OCI-LY7 (cell line): Measurements from ENCODE around the gene CSTPP1. TPM values are rescaled to one million over a fixed set of nuclear protein-coding genes. Genes with fewer than 3 reads are reported as not detected.
"Not testable (repeated sequence)": the region's sequence is repeated elsewhere in the genome, so short reads cannot be mapped to it uniquely, and the experiment has no call there.

ENCODE experiments used
- BruUV-seq: library from RNA; stranded (reverse); fragments of 400-500 nt; replicated peaks from 2 replicates; lab custom pipeline; 2021; lab: Mats Ljungman, UMichigan
- CTCF ChIA-PET: fragments of 300-600 bp; sonication (Branson Sonifier 250); formaldehyde crosslinking; loops from one replicate; lab custom pipeline; 2022; ENCODE audit warnings: antibody characterized with exemption; ENCODE audit not compliant: unreplicated experiment; lab: Charles Lee
- POLR2A ChIA-PET: fragments of 300-600 bp; sonication (Branson Sonifier 250); formaldehyde crosslinking; loops from one replicate; lab custom pipeline; 2022; ENCODE audit warnings: antibody characterized with exemption; lab: Charles Lee
- DNase-seq: peaks from one replicate; pipeline ENCODE4 v3.0.0-alpha.2; 2015; ENCODE audit warnings: low spot score
- H2AFZ ChIP-seq: fragments of 200-600 bp; sonication (generic), shearing (Covaris generic); 2 replicates; pipeline ENCODE4 v1.6.1; 2014; ENCODE audit warnings: mild to moderate bottlenecking, antibody characterized with exemption, low read length, moderate library complexity
- H3K27ac ChIP-seq: fragments of 200-600 bp; sonication (generic); 2 replicates; pipeline ENCODE4 v1.5.1; 2014; ENCODE audit warnings: mixed run types, low read depth, mild to moderate bottlenecking, moderate library complexity, low read length, inconsistent platforms; ENCODE audit not compliant: poor library complexity, severe bottlenecking
- H3K36me3 ChIP-seq: fragments of 200-600 bp; sonication (generic); 2 replicates; pipeline ENCODE4 v1.6.1; 2014; ENCODE audit warnings: mild to moderate bottlenecking, antibody characterized with exemption, low read length, moderate library complexity, mixed read lengths; ENCODE audit not compliant: insufficient read depth
- H3K4me1 ChIP-seq: fragments of 200-600 bp; sonication (generic); 2 replicates; pipeline ENCODE4 v1.5.1; 2014; ENCODE audit warnings: mild to moderate bottlenecking, low read length; ENCODE audit not compliant: insufficient read depth, poor library complexity, severe bottlenecking
- H3K4me2 ChIP-seq: fragments of 200-600 bp; sonication (generic); 2 replicates; pipeline ENCODE4 v1.6.1; 2014; ENCODE audit warnings: mild to moderate bottlenecking, low read length
- H3K4me3 ChIP-seq: fragments of 200-600 bp; sonication (generic); 2 replicates; pipeline ENCODE4 v1.5.1; 2014; ENCODE audit warnings: mild to moderate bottlenecking, low read depth, low read length; ENCODE audit not compliant: poor library complexity, severe bottlenecking
- H3K79me2 ChIP-seq: fragments of 200-600 bp; sonication (generic); 2 replicates; pipeline ENCODE4 v1.6.1; 2016; ENCODE audit warnings: low read depth, mild to moderate bottlenecking, low read length, moderate library complexity, mixed read lengths; ENCODE audit not compliant: insufficient read depth
- H3K9me2 ChIP-seq: fragments of 200-600 bp; sonication (generic); 2 replicates; pipeline ENCODE4 v1.6.1; 2016; ENCODE audit warnings: mild to moderate bottlenecking, low read length, mixed read lengths; ENCODE audit not compliant: insufficient read depth
- H3K9me3 ChIP-seq: fragments of 200-600 bp; sonication (generic); 2 replicates; pipeline ENCODE4 v1.6.1; 2014; ENCODE audit warnings: mild to moderate bottlenecking, mixed run types, low read length, mixed read lengths
- H4K20me1 ChIP-seq: fragments of 200-600 bp; sonication (generic); 2 replicates; pipeline ENCODE4 v1.6.1; 2014; ENCODE audit warnings: mild to moderate bottlenecking, antibody characterized with exemption, low read length, moderate library complexity, mixed read lengths; ENCODE audit not compliant: insufficient read depth
- EZH2phosphoT487 ChIP-seq: fragments of 200-600 bp; sonication (generic); IDR thresholded peaks from 2 replicates; pipeline ENCODE4 v1.6.1; 2018; ENCODE audit warnings: low read depth, borderline replicate concordance, mild to moderate bottlenecking, mixed run types, antibody characterized with exemption, low read length, moderate library complexity, mixed read lengths
- intact Hi-C: fragments of 100-400 bp; cut with micrococcal nuclease; formaldehyde crosslinking; loops from one replicate; pipeline ENCODE4 v1.10.0; 2022; ENCODE audit not compliant: unreplicated experiment
- total RNA-seq, 2 experiments: library from RNA; depleted of rRNA in 1 of 2; stranded (reverse); fragments of >200 nt in 1 of 2; shearing (Covaris generic) in 1 of 2; gene quantifications; 2 replicates each; pipeline ENCODE4 v1.2.3, GENCODE V29; 2014 to 2022
- TF ChIP-seq, protein P1 (sequence below): fragments of 200-600 bp; sonication (generic); conservative IDR thresholded peaks from 2 replicates; pipeline ENCODE4 v1.5.1; 2014; ENCODE audit warnings: mild to moderate bottlenecking, antibody characterized with exemption, low read length, moderate library complexity, mixed read lengths

CSTPP1 gene
- total RNA-seq, 2 experiments from 2014 or later: 39.6 to 43.1 TPM

DNA sequence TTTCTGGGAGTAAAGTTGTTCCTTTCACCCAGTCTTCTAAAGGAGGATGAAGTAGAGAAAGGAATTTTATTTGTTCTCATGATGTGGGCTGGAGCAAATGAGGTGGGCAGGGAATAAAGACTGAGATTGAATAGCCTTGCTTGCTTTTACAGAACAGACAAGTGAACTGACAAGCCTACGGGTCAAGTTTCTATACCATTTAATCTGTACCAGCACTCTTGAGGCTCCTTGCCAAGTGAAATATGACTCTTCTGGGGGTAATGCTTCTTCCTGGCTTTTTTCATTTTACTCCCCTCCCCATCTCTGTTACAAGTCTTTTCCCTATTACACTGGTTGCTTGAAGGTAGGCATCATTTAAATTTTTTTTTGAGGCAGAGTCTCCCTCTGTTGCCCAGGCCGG, 54.8 kb downstream of the CSTPP1 start:
- no peaks in the 10 kb centered on the region for H3K9me3 ChIP-seq
- H3K4me2 ChIP-seq: no peak overlapping the region
- intact Hi-C loops: no loop called here
- H3K9me2 ChIP-seq: no peaks in the 10 kb centered on the region
- DNase-seq: no peak
- H3K27ac ChIP-seq: no peak overlapping the region
- POLR2A ChIA-PET: interaction anchor here (0.6 to 0.7 kb wide), 3 partner anchors 8 to 10 kb away, joined by 3 read pairs; no protein-coding TSS in a partner anchor
- H2AFZ ChIP-seq: no peak overlapping the region
- H4K20me1 ChIP-seq: no peaks in the 10 kb centered on the region
- no TSS peak for BruUV-seq
- H3K36me3 ChIP-seq: peaks cover 34% of the 10 kb centered on the region
- H3K79me2 ChIP-seq: no peaks in the 10 kb centered on the region
- H3K4me3 ChIP-seq: no peak overlapping the region
- CTCF ChIA-PET: no interaction called here
- no peaks in the 10 kb centered on the region for H3K4me1 ChIP-seq
- TF ChIP-seq, protein P1, sequence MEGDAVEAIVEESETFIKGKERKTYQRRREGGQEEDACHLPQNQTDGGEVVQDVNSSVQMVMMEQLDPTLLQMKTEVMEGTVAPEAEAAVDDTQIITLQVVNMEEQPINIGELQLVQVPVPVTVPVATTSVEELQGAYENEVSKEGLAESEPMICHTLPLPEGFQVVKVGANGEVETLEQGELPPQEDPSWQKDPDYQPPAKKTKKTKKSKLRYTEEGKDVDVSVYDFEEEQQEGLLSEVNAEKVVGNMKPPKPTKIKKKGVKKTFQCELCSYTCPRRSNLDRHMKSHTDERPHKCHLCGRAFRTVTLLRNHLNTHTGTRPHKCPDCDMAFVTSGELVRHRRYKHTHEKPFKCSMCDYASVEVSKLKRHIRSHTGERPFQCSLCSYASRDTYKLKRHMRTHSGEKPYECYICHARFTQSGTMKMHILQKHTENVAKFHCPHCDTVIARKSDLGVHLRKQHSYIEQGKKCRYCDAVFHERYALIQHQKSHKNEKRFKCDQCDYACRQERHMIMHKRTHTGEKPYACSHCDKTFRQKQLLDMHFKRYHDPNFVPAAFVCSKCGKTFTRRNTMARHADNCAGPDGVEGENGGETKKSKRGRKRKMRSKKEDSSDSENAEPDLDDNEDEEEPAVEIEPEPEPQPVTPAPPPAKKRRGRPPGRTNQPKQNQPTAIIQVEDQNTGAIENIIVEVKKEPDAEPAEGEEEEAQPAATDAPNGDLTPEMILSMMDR: no peak
- TF ChIP-seq EZH2phosphoT487: no peak

DNA sequence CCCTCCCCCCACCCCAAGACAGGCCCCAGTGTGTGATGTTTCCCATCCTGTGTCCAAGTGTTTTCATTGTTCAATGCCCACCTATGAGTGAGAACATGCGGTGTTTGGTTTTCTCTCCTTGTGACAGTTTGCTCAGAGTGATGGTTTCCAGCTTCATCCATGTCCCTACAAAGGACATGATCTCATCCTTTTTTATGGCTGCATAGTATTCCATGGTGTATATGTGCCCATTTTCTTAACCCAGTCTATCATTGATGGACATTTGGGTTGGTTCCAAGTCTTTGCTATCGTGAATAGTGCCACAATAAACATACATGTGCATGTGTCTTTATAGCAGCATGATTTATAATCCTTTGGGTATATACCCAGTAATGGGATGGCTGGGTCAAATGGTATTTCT, 55.8 kb downstream of the CSTPP1 start:
- H3K9me2 ChIP-seq, H3K9me3 ChIP-seq, H2AFZ ChIP-seq, CTCF ChIA-PET, intact Hi-C loops, POLR2A ChIA-PET, H3K79me2 ChIP-seq, BruUV-seq, H3K4me3 ChIP-seq, H3K4me1 ChIP-seq, H3K4me2 ChIP-seq, H4K20me1 ChIP-seq, DNase-seq, H3K27ac ChIP-seq: not testable (repeated sequence)
- peaks cover 38% of the 10 kb centered on the region for H3K36me3 ChIP-seq

DNA sequence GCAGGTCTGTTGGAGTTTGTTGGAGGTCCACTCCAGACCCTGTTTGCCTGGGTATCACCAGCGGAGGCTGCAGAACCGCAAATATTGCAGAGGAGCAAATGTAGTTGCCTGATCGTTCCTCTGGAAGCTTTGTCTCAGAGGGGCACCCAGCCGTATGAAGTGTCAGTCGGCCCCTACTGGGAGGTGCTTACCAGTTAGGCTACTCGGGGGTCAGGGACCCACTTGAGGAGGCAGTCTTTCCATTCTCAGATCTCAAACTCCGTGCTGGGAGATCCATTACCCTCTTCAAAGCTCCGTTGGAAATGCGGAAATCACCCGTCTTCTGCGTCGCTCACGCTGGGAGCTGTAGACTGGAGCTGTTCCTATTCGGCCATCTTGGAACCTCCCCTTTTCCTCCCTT, 61.2 kb downstream of the CSTPP1 start:
- DNase-seq, intact Hi-C loops, H3K4me3 ChIP-seq, H2AFZ ChIP-seq, H4K20me1 ChIP-seq, H3K4me2 ChIP-seq, H3K9me3 ChIP-seq, H3K9me2 ChIP-seq, CTCF ChIA-PET, BruUV-seq, H3K27ac ChIP-seq: not testable (repeated sequence)
- peaks cover 46% of the 10 kb centered on the region for H3K4me1 ChIP-seq
- peaks cover 26% of the 10 kb centered on the region; the same call in 1 of the 2 replicates for H3K79me2 ChIP-seq
- POLR2A ChIA-PET: interaction anchor here (0.6 to 3.7 kb wide), 8 partner anchors 8 to 155 kb away, joined by 3 to 27 read pairs (median 5); no protein-coding TSS in a partner anchor
- peaks cover 19% of the 10 kb centered on the region for H3K36me3 ChIP-seq
